ENCODE measurements around the gene HAS3.

DNA sequence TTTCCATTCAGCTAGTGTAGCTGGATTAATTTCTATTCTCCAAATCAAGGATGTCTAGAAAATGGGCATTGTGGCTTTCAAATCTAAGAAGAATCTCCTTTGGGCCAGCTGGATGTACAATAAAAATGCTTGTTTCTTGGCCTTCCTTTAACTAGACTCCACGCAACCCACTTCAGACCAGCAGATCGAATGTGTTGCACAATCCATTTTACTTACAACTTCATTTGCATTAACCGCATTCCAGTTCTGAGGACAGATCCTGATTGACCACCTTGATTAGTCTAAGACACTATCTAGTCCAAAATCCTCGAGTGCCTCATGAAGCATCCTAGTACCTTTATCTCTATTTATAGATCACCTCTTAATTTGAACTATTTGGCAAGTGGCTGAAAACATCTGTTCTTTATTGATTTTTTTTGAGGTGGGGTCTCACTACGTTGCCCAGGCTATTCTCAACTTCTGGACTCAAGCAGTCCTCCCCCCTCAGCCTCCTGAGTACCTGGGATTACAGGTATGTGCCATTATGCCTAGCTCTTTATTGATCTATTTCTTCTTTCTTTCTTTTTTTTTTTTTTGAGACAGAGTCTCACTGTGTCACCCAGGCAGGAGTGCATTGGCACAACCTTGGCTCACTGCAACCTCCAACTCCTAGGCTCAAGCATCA lies 20.3 kb upstream of the HAS3 start:
- TF ChIP-seq, protein P1, sequence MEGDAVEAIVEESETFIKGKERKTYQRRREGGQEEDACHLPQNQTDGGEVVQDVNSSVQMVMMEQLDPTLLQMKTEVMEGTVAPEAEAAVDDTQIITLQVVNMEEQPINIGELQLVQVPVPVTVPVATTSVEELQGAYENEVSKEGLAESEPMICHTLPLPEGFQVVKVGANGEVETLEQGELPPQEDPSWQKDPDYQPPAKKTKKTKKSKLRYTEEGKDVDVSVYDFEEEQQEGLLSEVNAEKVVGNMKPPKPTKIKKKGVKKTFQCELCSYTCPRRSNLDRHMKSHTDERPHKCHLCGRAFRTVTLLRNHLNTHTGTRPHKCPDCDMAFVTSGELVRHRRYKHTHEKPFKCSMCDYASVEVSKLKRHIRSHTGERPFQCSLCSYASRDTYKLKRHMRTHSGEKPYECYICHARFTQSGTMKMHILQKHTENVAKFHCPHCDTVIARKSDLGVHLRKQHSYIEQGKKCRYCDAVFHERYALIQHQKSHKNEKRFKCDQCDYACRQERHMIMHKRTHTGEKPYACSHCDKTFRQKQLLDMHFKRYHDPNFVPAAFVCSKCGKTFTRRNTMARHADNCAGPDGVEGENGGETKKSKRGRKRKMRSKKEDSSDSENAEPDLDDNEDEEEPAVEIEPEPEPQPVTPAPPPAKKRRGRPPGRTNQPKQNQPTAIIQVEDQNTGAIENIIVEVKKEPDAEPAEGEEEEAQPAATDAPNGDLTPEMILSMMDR (IDR thresholded peaks at IDR 0.05; ENCODE audit: insufficient read depth, low read length, poor library complexity, severe bottlenecking) = no peak
- TF ChIP-seq EZH2phosphoT487 (conservative IDR thresholded peaks at IDR 0.05; ENCODE audit: low read length) = no peak

Data from SU-DHL-6 (cell line).